K562 (cell line): ENCODE data around the gene BZW2. TPM values are rescaled to one million over a fixed set of nuclear protein-coding genes. Genes with fewer than 3 reads are reported as not detected.

Experiments used
- CHCHD3 ChIP-seq: fragments of 250-450 bp; sonication (Bioruptor Pico); IDR thresholded peaks from 2 replicates; pipeline ENCODE4 v2.1.2; 2022; ENCODE audit warnings: mild to moderate bottlenecking
- L3MBTL2 ChIP-seq: fragments of 450-650 bp; IDR thresholded peaks from 2 replicates; pipeline ENCODE4 v1.6.1; 2016; ENCODE audit warnings: mild to moderate bottlenecking, moderate library complexity
- RCOR1 ChIP-seq, 2 experiments: IDR thresholded peaks; 2 replicates each; pipeline ENCODE4 v1.6.1; 2012; ENCODE audit warnings: low read depth in 2 of 2, low read length in 2 of 2, borderline replicate concordance in 1 of 2, improper control_type of control experiment in 1 of 2
- SLC30A9 ChIP-seq: fragments of 250-450 bp; sonication (Bioruptor Pico); IDR thresholded peaks from 2 replicates; pipeline ENCODE4 v1.8.0; 2022; ENCODE audit warnings: mild to moderate bottlenecking, moderate library complexity
- SRSF7 ChIP-seq: fragments of 200-400 bp; formaldehyde crosslinking; optimal IDR thresholded peaks from 2 replicates; pipeline ENCODE3; 2017; ENCODE audit warnings: mild to moderate bottlenecking, low read depth, low read length
- YY1 ChIP-seq, 3 experiments: IDR thresholded peaks; 2 replicates each; pipeline ENCODE4 v1.6.1; 2011; ENCODE audit warnings: low read length in 2 of 3, mild to moderate bottlenecking in 2 of 3, moderate library complexity in 2 of 3, borderline replicate concordance in 1 of 3, control low read depth in 1 of 3, low read depth in 1 of 3; ENCODE audit not compliant: insufficient read depth in 3 of 3, insufficient replicate concordance in 2 of 3, control insufficient read depth in 1 of 3, insufficient read length in 1 of 3; ENCODE audit errors: extremely low read depth in 1 of 3
- ZNF165 ChIP-seq: fragments of 250-450 bp; sonication (Bioruptor Pico); IDR thresholded peaks from 2 replicates; pipeline ENCODE4 v1.4.0; 2020; ENCODE audit warnings: borderline replicate concordance
- ZNF551 ChIP-seq: fragments of 250-450 bp; sonication (Bioruptor Pico); IDR thresholded peaks from 2 replicates; pipeline ENCODE4 v1.5.0; 2021; ENCODE audit warnings: mild to moderate bottlenecking, moderate library complexity
- polyA plus RNA-seq, 8 experiments: library from polyadenylated mRNA; depleted of rRNA in 4 of 8; stranded (reverse) in 5 of 8; unstranded in 3 of 8; fragments of >200 nt; fragmentation: Nextera tagmentation in 2 of 8; fragmentation: Illumina TruSeq in 1 of 8; extraction: Ambion mirVana in 2 of 8; extraction: Trizol in 1 of 8; gene quantifications; 2 replicates each; pipeline versions ENCODE4 v1.2.1 to v1.2.3, GENCODE V29; 2011 to 2014; ENCODE audit warnings: inconsistent platforms in 1 of 8, missing spikeins in 1 of 8
- total RNA-seq, 7 experiments: library from RNA; depleted of rRNA in 6 of 7; stranded (reverse); fragments of >200 nt in 6 of 7; fragmentation: Illumina TruSeq in 2 of 7; extraction: Trizol in 2 of 7; gene quantifications; 2 replicates each; pipeline versions ENCODE4 v1.2.1 to v1.2.3, GENCODE V29; 2011 to 2021; ENCODE audit warnings: low replicate concordance in 1 of 7
- TF ChIP-seq, protein P1 (sequence below): sonication (generic); formaldehyde crosslinking; IDR thresholded peaks from 2 replicates; pipeline ENCODE4 v1.8.1; 2023; ENCODE audit warnings: mild to moderate bottlenecking, missing genetic modification reagents
- TF ChIP-seq, protein P2 (sequence below): fragments of 450-650 bp; IDR thresholded peaks from 2 replicates; pipeline ENCODE4 v1.6.1; 2018; ENCODE audit warnings: mild to moderate bottlenecking, low read depth; ENCODE audit not compliant: partially characterized antibody
- TF ChIP-seq, protein P3 (sequence below): sonication (generic); formaldehyde crosslinking; IDR thresholded peaks from 2 replicates; pipeline ENCODE4 v1.8.0; 2022; ENCODE audit warnings: missing genetic modification reagents, mild to moderate bottlenecking, moderate library complexity, borderline replicate concordance
- TF ChIP-seq, protein P4 (sequence below): fragments of 150-350 bp; conservative IDR thresholded peaks from 2 replicates; pipeline ENCODE4 v1.6.1; 2014; ENCODE audit warnings: low read length
- TF ChIP-seq, protein P5 (sequence below), 2 experiments: fragments of 450-650 bp in 1 of 2; IDR thresholded peaks; 2 replicates each; pipeline ENCODE4 v1.6.1; 2011 to 2017; ENCODE audit warnings: low read depth in 2 of 2, antibody characterized with exemption in 1 of 2, borderline replicate concordance in 1 of 2, low read length in 1 of 2, mild to moderate bottlenecking in 1 of 2, mixed read lengths in 1 of 2; ENCODE audit not compliant: control insufficient read depth in 1 of 2

The BZW2 gene
- total and polyA plus RNA-seq, 9 of the 15 experiments (the other 6 are each of a cell fraction or from before 2014, with no cell fraction given), result 140 to 316 (median 173) TPM

DNA sequence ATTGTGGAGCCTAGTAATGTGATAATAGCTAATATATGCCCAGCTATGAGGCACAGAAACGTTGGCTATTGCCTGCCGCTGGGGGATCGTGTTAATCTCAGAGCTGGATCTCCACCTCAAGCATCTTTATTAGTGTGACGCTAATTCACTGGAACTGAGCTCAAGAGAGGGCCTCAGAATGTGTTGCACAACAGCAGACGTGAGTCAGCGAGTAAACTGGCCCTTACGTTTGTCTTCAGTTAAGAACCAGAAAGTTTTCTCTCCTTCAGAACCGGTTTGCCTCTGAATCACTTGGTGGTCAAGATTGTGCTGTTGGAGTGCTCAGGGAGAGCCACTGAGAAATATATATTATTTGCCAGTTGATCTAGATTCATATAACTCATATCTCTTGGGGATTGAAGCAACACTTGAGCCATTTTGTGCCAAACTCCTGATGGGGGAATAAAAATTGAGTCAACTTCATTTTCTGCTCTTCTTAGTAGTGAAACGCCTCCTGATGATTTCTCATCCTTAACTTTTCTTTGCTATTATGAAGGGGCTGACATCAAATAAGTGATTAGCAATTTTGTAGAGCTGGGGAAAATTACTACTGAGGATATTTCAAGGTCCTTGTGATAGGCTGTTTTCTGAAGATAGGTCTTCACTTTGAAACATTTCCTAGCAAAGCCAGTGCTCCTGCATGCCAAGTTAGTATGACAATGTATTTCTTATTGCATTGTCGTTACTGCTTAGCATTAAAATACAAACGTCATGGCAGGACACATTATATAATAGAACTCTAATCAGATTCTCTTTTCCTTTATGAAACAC, 22.3 kb downstream of the BZW2 start (continued):
- TF ChIP-seq, protein P1, sequence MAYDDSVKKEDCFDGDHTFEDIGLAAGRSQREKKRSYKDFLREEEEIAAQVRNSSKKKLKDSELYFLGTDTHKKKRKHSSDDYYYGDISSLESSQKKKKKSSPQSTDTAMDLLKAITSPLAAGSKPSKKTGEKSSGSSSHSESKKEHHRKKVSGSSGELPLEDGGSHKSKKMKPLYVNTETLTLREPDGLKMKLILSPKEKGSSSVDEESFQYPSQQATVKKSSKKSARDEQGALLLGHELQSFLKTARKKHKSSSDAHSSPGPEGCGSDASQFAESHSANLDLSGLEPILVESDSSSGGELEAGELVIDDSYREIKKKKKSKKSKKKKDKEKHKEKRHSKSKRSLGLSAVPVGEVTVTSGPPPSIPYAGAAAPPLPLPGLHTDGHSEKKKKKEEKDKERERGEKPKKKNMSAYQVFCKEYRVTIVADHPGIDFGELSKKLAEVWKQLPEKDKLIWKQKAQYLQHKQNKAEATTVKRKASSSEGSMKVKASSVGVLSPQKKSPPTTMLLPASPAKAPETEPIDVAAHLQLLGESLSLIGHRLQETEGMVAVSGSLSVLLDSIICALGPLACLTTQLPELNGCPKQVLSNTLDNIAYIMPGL (CRISPR knock-in tag), result no peak
- TF ChIP-seq SRSF7 (no peak), YY1 (IDR thresholded peaks at IDR 0.05; ENCODE audit: borderline replicate concordance in 1 of 3, control insufficient read depth in 1 of 3, extremely low read depth in 1 of 3, insufficient read depth in 3 of 3, insufficient read length in 1 of 3, insufficient replicate concordance in 2 of 3, low read depth in 1 of 3, low read length in 2 of 3) (no peak), L3MBTL2 (no peak; the same call in 1 of the 2 replicates), SLC30A9 (CRISPR knock-in tag) (no peak), ZNF165 (CRISPR knock-in tag) (peak; percentile 86; the same call in 1 of the 2 replicates), ZNF551 (CRISPR knock-in tag) (no peak), CHCHD3 (no peak), RCOR1 (IDR thresholded peaks at IDR 0.05; ENCODE audit: borderline replicate concordance in 1 of 2, low read depth in 2 of 2, low read length in 2 of 2) (peak in 1 of 2 experiments; percentile 84; a peak in 2 of 4 replicates)
- TF ChIP-seq, protein P2, sequence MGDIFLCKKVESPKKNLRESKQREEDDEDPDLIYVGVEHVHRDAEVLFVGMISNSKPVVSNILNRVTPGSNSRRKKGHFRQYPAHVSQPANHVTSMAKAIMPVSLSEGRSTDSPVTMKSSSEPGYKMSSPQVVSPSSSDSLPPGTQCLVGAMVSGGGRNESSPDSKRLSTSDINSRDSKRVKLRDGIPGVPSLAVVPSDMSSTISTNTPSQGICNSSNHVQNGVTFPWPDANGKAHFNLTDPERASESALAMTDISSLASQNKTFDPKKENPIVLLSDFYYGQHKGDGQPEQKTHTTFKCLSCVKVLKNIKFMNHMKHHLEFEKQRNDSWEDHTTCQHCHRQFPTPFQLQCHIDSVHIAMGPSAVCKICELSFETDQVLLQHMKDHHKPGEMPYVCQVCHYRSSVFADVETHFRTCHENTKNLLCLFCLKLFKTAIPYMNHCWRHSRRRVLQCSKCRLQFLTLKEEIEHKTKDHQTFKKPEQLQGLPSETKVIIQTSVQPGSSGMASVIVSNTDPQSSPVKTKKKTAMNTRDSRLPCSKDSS, result no peak
- TF ChIP-seq, protein P3, sequence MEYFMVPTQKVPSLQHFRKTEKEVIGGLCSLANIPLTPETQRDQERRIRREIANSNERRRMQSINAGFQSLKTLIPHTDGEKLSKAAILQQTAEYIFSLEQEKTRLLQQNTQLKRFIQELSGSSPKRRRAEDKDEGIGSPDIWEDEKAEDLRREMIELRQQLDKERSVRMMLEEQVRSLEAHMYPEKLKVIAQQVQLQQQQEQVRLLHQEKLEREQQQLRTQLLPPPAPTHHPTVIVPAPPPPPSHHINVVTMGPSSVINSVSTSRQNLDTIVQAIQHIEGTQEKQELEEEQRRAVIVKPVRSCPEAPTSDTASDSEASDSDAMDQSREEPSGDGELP, result no peak
- TF ChIP-seq, protein P4, sequence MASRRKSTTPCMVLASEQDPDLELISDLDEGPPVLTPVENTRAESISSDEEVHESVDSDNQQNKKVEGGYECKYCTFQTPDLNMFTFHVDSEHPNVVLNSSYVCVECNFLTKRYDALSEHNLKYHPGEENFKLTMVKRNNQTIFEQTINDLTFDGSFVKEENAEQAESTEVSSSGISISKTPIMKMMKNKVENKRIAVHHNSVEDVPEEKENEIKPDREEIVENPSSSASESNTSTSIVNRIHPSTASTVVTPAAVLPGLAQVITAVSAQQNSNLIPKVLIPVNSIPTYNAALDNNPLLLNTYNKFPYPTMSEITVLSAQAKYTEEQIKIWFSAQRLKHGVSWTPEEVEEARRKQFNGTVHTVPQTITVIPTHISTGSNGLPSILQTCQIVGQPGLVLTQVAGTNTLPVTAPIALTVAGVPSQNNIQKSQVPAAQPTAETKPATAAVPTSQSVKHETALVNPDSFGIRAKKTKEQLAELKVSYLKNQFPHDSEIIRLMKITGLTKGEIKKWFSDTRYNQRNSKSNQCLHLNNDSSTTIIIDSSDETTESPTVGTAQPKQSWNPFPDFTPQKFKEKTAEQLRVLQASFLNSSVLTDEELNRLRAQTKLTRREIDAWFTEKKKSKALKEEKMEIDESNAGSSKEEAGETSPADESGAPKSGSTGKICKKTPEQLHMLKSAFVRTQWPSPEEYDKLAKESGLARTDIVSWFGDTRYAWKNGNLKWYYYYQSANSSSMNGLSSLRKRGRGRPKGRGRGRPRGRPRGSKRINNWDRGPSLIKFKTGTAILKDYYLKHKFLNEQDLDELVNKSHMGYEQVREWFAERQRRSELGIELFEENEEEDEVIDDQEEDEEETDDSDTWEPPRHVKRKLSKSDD, result no peak
- TF ChIP-seq, protein P5, sequence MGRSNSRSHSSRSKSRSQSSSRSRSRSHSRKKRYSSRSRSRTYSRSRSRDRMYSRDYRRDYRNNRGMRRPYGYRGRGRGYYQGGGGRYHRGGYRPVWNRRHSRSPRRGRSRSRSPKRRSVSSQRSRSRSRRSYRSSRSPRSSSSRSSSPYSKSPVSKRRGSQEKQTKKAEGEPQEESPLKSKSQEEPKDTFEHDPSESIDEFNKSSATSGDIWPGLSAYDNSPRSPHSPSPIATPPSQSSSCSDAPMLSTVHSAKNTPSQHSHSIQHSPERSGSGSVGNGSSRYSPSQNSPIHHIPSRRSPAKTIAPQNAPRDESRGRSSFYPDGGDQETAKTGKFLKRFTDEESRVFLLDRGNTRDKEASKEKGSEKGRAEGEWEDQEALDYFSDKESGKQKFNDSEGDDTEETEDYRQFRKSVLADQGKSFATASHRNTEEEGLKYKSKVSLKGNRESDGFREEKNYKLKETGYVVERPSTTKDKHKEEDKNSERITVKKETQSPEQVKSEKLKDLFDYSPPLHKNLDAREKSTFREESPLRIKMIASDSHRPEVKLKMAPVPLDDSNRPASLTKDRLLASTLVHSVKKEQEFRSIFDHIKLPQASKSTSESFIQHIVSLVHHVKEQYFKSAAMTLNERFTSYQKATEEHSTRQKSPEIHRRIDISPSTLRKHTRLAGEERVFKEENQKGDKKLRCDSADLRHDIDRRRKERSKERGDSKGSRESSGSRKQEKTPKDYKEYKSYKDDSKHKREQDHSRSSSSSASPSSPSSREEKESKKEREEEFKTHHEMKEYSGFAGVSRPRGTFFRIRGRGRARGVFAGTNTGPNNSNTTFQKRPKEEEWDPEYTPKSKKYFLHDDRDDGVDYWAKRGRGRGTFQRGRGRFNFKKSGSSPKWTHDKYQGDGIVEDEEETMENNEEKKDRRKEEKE (IDR thresholded peaks at IDR 0.05; ENCODE audit: borderline replicate concordance in 1 of 2, control insufficient read depth in 1 of 2, low read depth in 2 of 2, low read length in 1 of 2), result no peak
